ENCODE measurements around the gene DOCK10. TPM values are rescaled to one million over a fixed set of nuclear protein-coding genes. Genes with fewer than 3 reads are reported as not detected.

The DOCK10 gene
- total RNA-seq, 1 experiment from 2014 or later = 28.9 TPM

DNA sequence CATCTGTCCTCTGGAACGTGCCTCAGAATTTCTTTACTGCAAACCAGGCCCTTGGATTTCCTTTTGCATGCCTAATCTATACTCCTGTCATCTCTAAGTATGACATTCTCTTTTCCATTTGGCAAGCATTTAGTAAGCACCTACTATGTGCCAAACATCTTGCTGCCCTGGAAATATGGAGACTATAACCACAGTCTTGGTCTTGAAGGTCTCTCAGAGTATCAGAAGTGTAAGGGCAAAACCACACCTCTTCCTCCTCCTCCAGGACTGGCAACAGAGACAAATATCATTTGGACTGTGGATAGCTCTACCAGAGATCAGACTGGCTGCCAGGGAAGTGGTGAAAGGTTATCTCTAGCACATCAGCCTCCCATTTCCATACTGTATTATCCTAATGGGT, 11.4 kb downstream of the DOCK10 start:
- BruUV-seq (replicated peaks) = no TSS peak

DNA sequence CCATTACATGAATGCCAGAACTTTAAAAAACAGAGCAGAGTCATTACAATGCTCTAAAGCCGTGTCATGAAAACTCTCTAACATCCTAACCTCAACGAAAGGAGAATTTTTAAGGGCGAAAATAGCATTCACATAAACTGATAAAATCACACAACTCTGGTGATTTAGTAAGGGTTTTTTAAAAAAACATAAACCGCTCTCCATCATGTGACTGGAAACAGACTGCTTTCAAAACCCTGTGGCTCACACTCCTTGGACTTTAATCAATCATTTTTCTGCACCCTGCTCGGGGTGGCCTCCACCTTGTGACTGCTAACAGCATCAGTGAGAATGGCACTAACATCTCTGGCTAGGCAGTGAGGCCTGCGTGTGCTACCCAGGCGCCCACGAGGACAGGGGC, 12.1 kb downstream of the DOCK10 start:
- intact Hi-C loops (cut with micrococcal nuclease; ENCODE audit: unreplicated experiment) = no loop called here
- Histone ChIP-seq H3K27ac (no peak overlapping the region), H3K36me3 (ENCODE audit: low read depth) (no peaks in the 10 kb centered on the region), H3K27me3 (ENCODE audit: insufficient read depth, low read depth) (no peaks in the 10 kb centered on the region), H4K20me1 (ENCODE audit: insufficient read depth) (no peaks in the 10 kb centered on the region), H3K4me2 (no peak overlapping the region), H3K79me2 (ENCODE audit: low read depth) (no peaks in the 10 kb centered on the region), H3F3A (ENCODE audit: insufficient read depth, low read depth) (no peaks in the 10 kb centered on the region), H2AFZ (no peak overlapping the region), H3K4me3 (no peak overlapping the region), H3K9me3 (ENCODE audit: insufficient read depth, low read depth) (no peaks in the 10 kb centered on the region), H3K4me1 (replicated peaks; ENCODE audit: insufficient read depth) (peaks cover 11% of the 10 kb centered on the region), H3K9me2 (ENCODE audit: insufficient read depth) (no peaks in the 10 kb centered on the region; the same call in 1 of the 2 replicates)
- no peak for TF ChIP-seq EZH2 (IDR thresholded peaks at IDR 0.05; ENCODE audit: low read depth)
- TF ChIP-seq, protein P1, sequence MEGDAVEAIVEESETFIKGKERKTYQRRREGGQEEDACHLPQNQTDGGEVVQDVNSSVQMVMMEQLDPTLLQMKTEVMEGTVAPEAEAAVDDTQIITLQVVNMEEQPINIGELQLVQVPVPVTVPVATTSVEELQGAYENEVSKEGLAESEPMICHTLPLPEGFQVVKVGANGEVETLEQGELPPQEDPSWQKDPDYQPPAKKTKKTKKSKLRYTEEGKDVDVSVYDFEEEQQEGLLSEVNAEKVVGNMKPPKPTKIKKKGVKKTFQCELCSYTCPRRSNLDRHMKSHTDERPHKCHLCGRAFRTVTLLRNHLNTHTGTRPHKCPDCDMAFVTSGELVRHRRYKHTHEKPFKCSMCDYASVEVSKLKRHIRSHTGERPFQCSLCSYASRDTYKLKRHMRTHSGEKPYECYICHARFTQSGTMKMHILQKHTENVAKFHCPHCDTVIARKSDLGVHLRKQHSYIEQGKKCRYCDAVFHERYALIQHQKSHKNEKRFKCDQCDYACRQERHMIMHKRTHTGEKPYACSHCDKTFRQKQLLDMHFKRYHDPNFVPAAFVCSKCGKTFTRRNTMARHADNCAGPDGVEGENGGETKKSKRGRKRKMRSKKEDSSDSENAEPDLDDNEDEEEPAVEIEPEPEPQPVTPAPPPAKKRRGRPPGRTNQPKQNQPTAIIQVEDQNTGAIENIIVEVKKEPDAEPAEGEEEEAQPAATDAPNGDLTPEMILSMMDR (conservative IDR thresholded peaks at IDR 0.05) = no peak
- BruUV-seq (replicated peaks) = no TSS peak
- ChIA-PET POLR2A (ENCODE audit: unreplicated experiment) (no interaction called here), CTCF (interaction anchor here (0.7 kb wide), 1 partner anchor 607 kb away, joined by 3 read pairs; no protein-coding TSS in a partner anchor)
- DNase-seq = no peak

More for the DNA sequence above, 11.4 kb downstream of the DOCK10 start:
- ChIA-PET POLR2A (ENCODE audit: unreplicated experiment) (no interaction called here), CTCF (interaction anchor here (0.6 kb wide), 1 partner anchor 634 kb away, joined by 5 read pairs; no protein-coding TSS in a partner anchor)
- no peaks in the 10 kb centered on the region for H4K20me1 ChIP-seq (ENCODE audit: insufficient read depth)
- H3K9me3 ChIP-seq (ENCODE audit: insufficient read depth, low read depth) = no peaks in the 10 kb centered on the region
- H3K36me3 ChIP-seq (ENCODE audit: low read depth) = no peaks in the 10 kb centered on the region
- no peak for DNase-seq
- H3K4me1 ChIP-seq (replicated peaks; ENCODE audit: insufficient read depth) = peaks cover 7% of the 10 kb centered on the region
- H3K79me2 ChIP-seq (ENCODE audit: low read depth) = no peaks in the 10 kb centered on the region
- TF ChIP-seq, protein P1 (conservative IDR thresholded peaks at IDR 0.05) = no peak
- no peak for TF ChIP-seq EZH2 (IDR thresholded peaks at IDR 0.05; ENCODE audit: low read depth)
- no peaks in the 10 kb centered on the region; the same call in 1 of the 2 replicates for H3K9me2 ChIP-seq (ENCODE audit: insufficient read depth)
- H3F3A ChIP-seq (ENCODE audit: insufficient read depth, low read depth) = no peaks in the 10 kb centered on the region
- intact Hi-C loops (cut with micrococcal nuclease; ENCODE audit: unreplicated experiment) = no loop called here
- no peak overlapping the region for H3K27ac ChIP-seq
- no peak overlapping the region for H2AFZ ChIP-seq
- H3K4me3 ChIP-seq = no peak overlapping the region
- H3K4me2 ChIP-seq = no peak overlapping the region
- H3K27me3 ChIP-seq (ENCODE audit: insufficient read depth, low read depth) = no peaks in the 10 kb centered on the region

DNA sequence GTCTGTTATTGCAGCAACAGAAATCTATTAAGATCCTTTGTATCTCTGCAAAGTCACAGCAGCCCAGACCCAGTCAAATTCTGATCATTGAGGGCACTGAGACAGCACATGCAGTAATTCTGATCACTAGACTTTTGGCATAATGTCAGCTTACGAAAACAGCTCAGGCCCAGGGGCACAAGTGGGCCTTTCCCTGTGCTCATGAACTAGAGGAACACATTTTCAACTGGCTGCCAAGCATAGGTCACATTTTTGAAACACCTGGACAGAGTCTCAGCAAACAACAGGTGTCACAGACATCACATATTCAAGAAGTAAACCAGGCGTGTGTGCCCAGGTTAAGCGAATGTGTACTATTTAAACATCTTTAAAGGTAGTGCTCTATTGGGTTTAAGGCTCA, 13.7 kb downstream of the DOCK10 start:
- ChIA-PET POLR2A (ENCODE audit: unreplicated experiment) (no interaction called here), CTCF (no interaction called here)
- peaks cover 11% of the 10 kb centered on the region for H3K4me1 ChIP-seq (replicated peaks; ENCODE audit: insufficient read depth)
- H3F3A ChIP-seq (ENCODE audit: insufficient read depth, low read depth) = no peaks in the 10 kb centered on the region
- H3K27me3 ChIP-seq (ENCODE audit: insufficient read depth, low read depth) = no peaks in the 10 kb centered on the region
- H3K4me2 ChIP-seq = no peak overlapping the region
- BruUV-seq (replicated peaks) = no TSS peak
- H3K27ac ChIP-seq = no peak overlapping the region
- H3K9me2 ChIP-seq (ENCODE audit: insufficient read depth) = no peaks in the 10 kb centered on the region; the same call in 1 of the 2 replicates
- H3K36me3 ChIP-seq (ENCODE audit: low read depth) = no peaks in the 10 kb centered on the region
- intact Hi-C loops (cut with micrococcal nuclease; ENCODE audit: unreplicated experiment) = no loop called here
- DNase-seq = no peak
- H2AFZ ChIP-seq = no peak overlapping the region
- H3K79me2 ChIP-seq (ENCODE audit: low read depth) = no peaks in the 10 kb centered on the region
- TF ChIP-seq EZH2 (IDR thresholded peaks at IDR 0.05; ENCODE audit: low read depth) = no peak
- TF ChIP-seq, protein P1 (conservative IDR thresholded peaks at IDR 0.05) = no peak
- H3K4me3 ChIP-seq = no peak overlapping the region
- H3K9me3 ChIP-seq (ENCODE audit: insufficient read depth, low read depth) = no peaks in the 10 kb centered on the region
- no peaks in the 10 kb centered on the region for H4K20me1 ChIP-seq (ENCODE audit: insufficient read depth)

Measured in PC-9 (cell line).